Lung (tissue), 12 donors: Measurements from ENCODE around the gene AUTS2. TPM values are rescaled to one million over a fixed set of nuclear protein-coding genes. Genes with fewer than 3 reads are reported as not detected.

ENCODE experiments used
- ATAC-seq: fragments of 200-7000 bp; cut with Tn5 transposase; one replicate; pipeline ENCODE4 v1.9.1; 2020; ENCODE audit warnings: moderate number of reproducible peaks; ENCODE audit not compliant: insufficient read depth, low FRiP score
- DNase-seq, 3 donors: peaks; one replicate each; pipeline ENCODE4 v3.0.0-alpha.2; 2013 to 2017
- H3K27ac ChIP-seq, 2 donors: one replicate each; pipeline ENCODE4 v1.5.1; 2013; ENCODE audit warnings: mild to moderate bottlenecking in 2 of 2, moderate library complexity in 2 of 2, control low read depth in 1 of 2, inconsistent platforms in 1 of 2, low read depth in 1 of 2, low read length in 1 of 2
- H3K27me3 ChIP-seq, 3 donors: one replicate each; pipeline ENCODE4 v1.5.1; 2013; ENCODE audit warnings: low read length in 2 of 3; ENCODE audit not compliant: control insufficient read depth in 3 of 3, insufficient read depth in 3 of 3
- H3K36me3 ChIP-seq, 4 donors: one replicate each; pipeline ENCODE4 v1.5.1; 2013; ENCODE audit warnings: low read length in 4 of 4, mild to moderate bottlenecking in 1 of 4, moderate library complexity in 1 of 4; ENCODE audit not compliant: control insufficient read depth in 4 of 4, insufficient read depth in 4 of 4
- H3K4me1 ChIP-seq, 5 donors: one replicate each; pipeline ENCODE4 v1.5.1; 2013; ENCODE audit warnings: low read length in 5 of 5, mild to moderate bottlenecking in 2 of 5, moderate library complexity in 1 of 5; ENCODE audit not compliant: control insufficient read depth in 5 of 5, insufficient read depth in 5 of 5
- H3K4me3 ChIP-seq: one replicate; pipeline ENCODE4 v1.5.1; 2013; ENCODE audit warnings: mild to moderate bottlenecking, control low read depth, moderate library complexity
- H3K9ac ChIP-seq, 2 donors: one replicate each; pipeline ENCODE4 v1.5.1; 2013; ENCODE audit warnings: low read length in 2 of 2, control low read depth in 1 of 2; ENCODE audit not compliant: insufficient read depth in 1 of 2
- H3K9me3 ChIP-seq, 4 donors: one replicate each; pipeline ENCODE4 v1.5.1; 2013; ENCODE audit warnings: low read length in 3 of 4, mild to moderate bottlenecking in 1 of 4, moderate library complexity in 1 of 4; ENCODE audit not compliant: control insufficient read depth in 4 of 4, insufficient read depth in 3 of 4
- WGBS, 2 donors: extraction: QIAGEN DNeasy Blood & Tissue Kit; methylation state at CpG; one replicate each; pipeline ENCODE4 v1.1.7; 2013; 5-methylcytosine and 5-hydroxymethylcytosine counted together
- polyA plus RNA-seq, 2 donors: library from polyadenylated mRNA; stranded (reverse); fragments of 200-250 nt; gene quantifications; one replicate each; pipeline ENCODE4 v1.2.1, GENCODE V29; 2013
- total RNA-seq, 2 donors: library from RNA; depleted of rRNA in 1 of 2; stranded (reverse); fragments of >200 nt in 1 of 2; gene quantifications; one replicate each; pipeline ENCODE4 v1.2.1, GENCODE V29; 2014 to 2021
- TF ChIP-seq, protein P1 (sequence below): IDR thresholded peaks from 2 replicates; pipeline ENCODE4 v1.5.1; 2012; ENCODE audit warnings: mild to moderate bottlenecking; ENCODE audit errors: control extremely low read depth, extremely low read depth
- donor health status: control.
- donor health status: control.
- donor health status: Bipolar disorder and iron deficiency.
- donor health status: healthy.
- donor health status: DM: yes; HTN: yes; CAD: no.

AUTS2 gene
- total and polyA plus RNA-seq, 4 donors = 11.8 to 115 (median 40.6) TPM

GRCh38 chr7:70148997-70149396 is 550.7 kb downstream of the AUTS2 start:
- Histone ChIP-seq H3K27ac (no peak overlapping the region), H3K4me3 (no peak overlapping the region), H3K4me1 (peaks cover 0 to 15% (median 0%) of the 10 kb centered on the region in 5 donors), H3K27me3 (no peaks in the 10 kb centered on the region), H3K9ac (no peak overlapping the region), H3K9me3 (peaks cover 0 to 3% (median 0%) of the 10 kb centered on the region in 4 donors), H3K36me3 (no peaks in the 10 kb centered on the region)
- TF ChIP-seq, protein P1, sequence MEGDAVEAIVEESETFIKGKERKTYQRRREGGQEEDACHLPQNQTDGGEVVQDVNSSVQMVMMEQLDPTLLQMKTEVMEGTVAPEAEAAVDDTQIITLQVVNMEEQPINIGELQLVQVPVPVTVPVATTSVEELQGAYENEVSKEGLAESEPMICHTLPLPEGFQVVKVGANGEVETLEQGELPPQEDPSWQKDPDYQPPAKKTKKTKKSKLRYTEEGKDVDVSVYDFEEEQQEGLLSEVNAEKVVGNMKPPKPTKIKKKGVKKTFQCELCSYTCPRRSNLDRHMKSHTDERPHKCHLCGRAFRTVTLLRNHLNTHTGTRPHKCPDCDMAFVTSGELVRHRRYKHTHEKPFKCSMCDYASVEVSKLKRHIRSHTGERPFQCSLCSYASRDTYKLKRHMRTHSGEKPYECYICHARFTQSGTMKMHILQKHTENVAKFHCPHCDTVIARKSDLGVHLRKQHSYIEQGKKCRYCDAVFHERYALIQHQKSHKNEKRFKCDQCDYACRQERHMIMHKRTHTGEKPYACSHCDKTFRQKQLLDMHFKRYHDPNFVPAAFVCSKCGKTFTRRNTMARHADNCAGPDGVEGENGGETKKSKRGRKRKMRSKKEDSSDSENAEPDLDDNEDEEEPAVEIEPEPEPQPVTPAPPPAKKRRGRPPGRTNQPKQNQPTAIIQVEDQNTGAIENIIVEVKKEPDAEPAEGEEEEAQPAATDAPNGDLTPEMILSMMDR = no peak
- 92 to 98% methylated on average over 1 of the region's 1 CpG for WGBS, 2 donors
- ATAC-seq = no peak
- DNase-seq = no peak

DNA sequence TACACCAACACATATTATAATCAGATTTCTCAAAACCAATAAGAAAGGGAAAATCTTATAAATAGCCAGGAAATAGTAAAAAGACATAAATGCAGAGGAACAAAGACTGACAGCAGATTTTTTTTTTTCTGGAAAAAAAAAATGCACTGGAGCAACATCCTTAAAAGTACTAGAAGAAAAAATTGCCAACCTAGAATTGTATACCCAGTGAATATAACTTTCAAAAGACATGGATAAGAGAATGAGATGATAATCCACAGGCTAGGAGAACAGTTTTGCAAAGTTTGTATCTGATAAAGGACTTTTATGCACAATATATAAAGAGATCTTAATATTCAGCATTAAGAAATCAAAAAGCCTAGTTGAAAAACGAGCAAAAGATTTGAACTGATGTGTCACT is 554.0 kb downstream of the AUTS2 start:
- WGBS, 2 donors = 87 to 93% methylated on average over 1 of the region's 1 CpG
- no peak overlapping the region for H3K9ac ChIP-seq
- no peak for DNase-seq
- H3K27ac ChIP-seq = no peak overlapping the region
- H3K27me3 ChIP-seq = no peaks in the 10 kb centered on the region
- TF ChIP-seq, protein P1 = no peak
- H3K4me1 ChIP-seq = peaks cover 0 to 10% (median 0%) of the 10 kb centered on the region in 5 donors
- no peak for ATAC-seq
- no peak overlapping the region for H3K4me3 ChIP-seq
- H3K36me3 ChIP-seq = no peaks in the 10 kb centered on the region
- H3K9me3 ChIP-seq = peaks cover 0 to 3% (median 0%) of the 10 kb centered on the region in 4 donors

GRCh38 chr7:70153933-70154332 is 555.7 kb downstream of the AUTS2 start:
- DNase-seq (no peak), ATAC-seq (no peak)

More at GRCh38 chr7:70153933-70154332, 555.7 kb downstream of the AUTS2 start:
- Histone ChIP-seq H3K4me3 (no peak overlapping the region), H3K27ac (no peak overlapping the region), H3K27me3 (no peaks in the 10 kb centered on the region), H3K9ac (no peak overlapping the region), H3K9me3 (peaks cover 0 to 3% (median 0%) of the 10 kb centered on the region in 4 donors), H3K36me3 (no peaks in the 10 kb centered on the region), H3K4me1 (peaks cover 0 to 10% (median 0%) of the 10 kb centered on the region in 5 donors)
- TF ChIP-seq, protein P1 = no peak
- 93 to 99% methylated on average over 1 of the region's 1 CpG for WGBS, 2 donors
